GM21390 (cell line): ENCODE data around the gene PKDCC.
"Not testable (repeated sequence)": the region's sequence is repeated elsewhere in the genome, so short reads cannot be mapped to it uniquely, and the experiment has no call there.

ENCODE experiments used
- ATAC-seq: cut with Tn5 transposase; IDR thresholded peaks from one replicate; pipeline ENCODE4 v1.9.1; 2021; ENCODE audit not compliant: unreplicated experiment

Gene PKDCC

GRCh38 chr2:42030200-42030759 lies 17.5 kb upstream of the PKDCC start:
- ATAC-seq: no peak

- ATAC-seq: no peak
Measured at GRCh38 chr2:42030829-42031228, 17.0 kb upstream of the PKDCC start.

GRCh38 chr2:42031281-42032223 lies 16.3 kb upstream of the PKDCC start:
- ATAC-seq: no peak

- no peak for ATAC-seq
Measured at GRCh38 chr2:42032224-42032620, 15.6 kb upstream of the PKDCC start.

- no peak for ATAC-seq
Measured at GRCh38 chr2:42032745-42033144, 15.1 kb upstream of the PKDCC start.

- ATAC-seq: not testable (repeated sequence)
Measured at GRCh38 chr2:42034096-42034495, 13.7 kb upstream of the PKDCC start.

GRCh38 chr2:42035241-42035640 lies 12.6 kb upstream of the PKDCC start:
- ATAC-seq: no peak

GRCh38 chr2:42036413-42036812 lies 11.4 kb upstream of the PKDCC start:
- ATAC-seq: no peak

- no peak for ATAC-seq
Measured at GRCh38 chr2:42036940-42037339, 10.9 kb upstream of the PKDCC start.

GRCh38 chr2:42040643-42041278 lies 7.1 kb upstream of the PKDCC start:
- no peak for ATAC-seq

GRCh38 chr2:42041377-42042127 lies 6.3 kb upstream of the PKDCC start:
- ATAC-seq: no peak

GRCh38 chr2:42042631-42043355 lies 5.0 kb upstream of the PKDCC start:
- ATAC-seq: no peak

GRCh38 chr2:42043789-42044394 lies 3.9 kb upstream of the PKDCC start:
- ATAC-seq: no peak

GRCh38 chr2:42044939-42045338 lies 2.9 kb upstream of the PKDCC start:
- ATAC-seq: no peak

GRCh38 chr2:42045352-42045751 lies 2.5 kb upstream of the PKDCC start:
- ATAC-seq: no peak

- ATAC-seq: no peak
Measured at GRCh38 chr2:42045848-42046748, 1.7 kb upstream of the PKDCC start.

- peak; percentile 10 for ATAC-seq
Measured at GRCh38 chr2:42046819-42047487, 868 bp upstream of the PKDCC start.
